ENCODE data around the gene ZNF426.
"Not testable (repeated sequence)": the region's sequence is repeated elsewhere in the genome, so short reads cannot be mapped to it uniquely, and the experiment has no call there.

GRCh38 chr19:9539921-9540320 lies 1.5 kb upstream of the ZNF426 start:
- not testable (repeated sequence) for TF ChIP-seq CTCF (IDR thresholded peaks at IDR 0.05; ENCODE audit: low read length); EZH2 (IDR thresholded peaks at IDR 0.05; ENCODE audit: borderline replicate concordance, low read length)
